H9 (cell line): ENCODE measurements around the gene FEM1B. TPM values are rescaled to one million over a fixed set of nuclear protein-coding genes. Genes with fewer than 3 reads are reported as not detected.

Experiments
- DNase-seq: peaks from one replicate; pipeline ENCODE4 v3.0.0-alpha.2; 2017
- H2AFZ ChIP-seq: one replicate; pipeline ENCODE4 v1.6.1; 2013; ENCODE audit warnings: mild to moderate bottlenecking, low read length, control low read depth, moderate library complexity
- H2AK5ac ChIP-seq: 2 replicates; pipeline ENCODE4 v1.6.1; 2013; ENCODE audit warnings: low read length, control low read depth, mixed read lengths; ENCODE audit not compliant: insufficient read length
- H2BK120ac ChIP-seq: one replicate; pipeline ENCODE4 v1.6.1; 2013; ENCODE audit warnings: low read depth, mild to moderate bottlenecking, low read length, control low read depth, inconsistent platforms; ENCODE audit not compliant: poor library complexity, severe bottlenecking
- H2BK12ac ChIP-seq: 2 replicates; pipeline ENCODE4 v1.6.1; 2013; ENCODE audit warnings: low read length, control low read depth, mixed read lengths, low read depth; ENCODE audit not compliant: insufficient read length
- H2BK15ac ChIP-seq: 2 replicates; pipeline ENCODE4 v1.6.1; 2013; ENCODE audit warnings: low read depth, low read length, control low read depth
- H2BK20ac ChIP-seq: one replicate; pipeline ENCODE4 v1.6.1; 2013; ENCODE audit warnings: low read depth, mild to moderate bottlenecking, low read length, control low read depth, inconsistent platforms; ENCODE audit not compliant: poor library complexity, severe bottlenecking
- H2BK5ac ChIP-seq: 2 replicates; pipeline ENCODE4 v1.6.1; 2013; ENCODE audit warnings: low read length, control low read depth, mixed read lengths; ENCODE audit not compliant: insufficient read length
- H3K14ac ChIP-seq: 2 replicates; pipeline ENCODE4 v1.6.1; 2013; ENCODE audit warnings: low read length, control low read depth; ENCODE audit not compliant: insufficient read depth
- H3K18ac ChIP-seq: 2 replicates; pipeline ENCODE4 v1.6.1; 2013; ENCODE audit warnings: low read depth, mild to moderate bottlenecking, mixed read lengths, low read length, control low read depth; ENCODE audit not compliant: insufficient read length
- H3K23ac ChIP-seq: 2 replicates; pipeline ENCODE4 v1.6.1; 2013; ENCODE audit warnings: low read length, control low read depth, mixed read lengths, low read depth; ENCODE audit not compliant: insufficient read length
- H3K23me2 ChIP-seq: 2 replicates; pipeline ENCODE4 v1.6.1; 2013; ENCODE audit warnings: low read depth, mild to moderate bottlenecking, mixed read lengths, low read length, control low read depth; ENCODE audit not compliant: insufficient read length, poor library complexity, severe bottlenecking
- H3K27ac ChIP-seq: 2 replicates; pipeline ENCODE4 v1.5.1; 2013; ENCODE audit warnings: low read length, control low read depth, mixed read lengths, low read depth; ENCODE audit not compliant: insufficient read length
- H3K27me3 ChIP-seq: 2 replicates; pipeline ENCODE4 v1.6.1; 2013; ENCODE audit warnings: low read length, control low read depth, inconsistent platforms; ENCODE audit not compliant: insufficient read depth
- H3K4ac ChIP-seq: 2 replicates; pipeline ENCODE4 v1.6.1; 2013; ENCODE audit warnings: low read depth, mild to moderate bottlenecking, control low read depth, inconsistent platforms, low read length, moderate library complexity
- H3K4me1 ChIP-seq: 2 replicates; pipeline ENCODE4 v1.6.1; 2013; ENCODE audit warnings: low read length, control low read depth, inconsistent platforms; ENCODE audit not compliant: insufficient read depth
- H3K4me2 ChIP-seq: 2 replicates; pipeline ENCODE4 v1.6.1; 2013; ENCODE audit warnings: low read length, control low read depth, mixed read lengths; ENCODE audit not compliant: insufficient read length, insufficient read depth
- H3K56ac ChIP-seq: 2 replicates; pipeline ENCODE4 v1.6.1; 2013; ENCODE audit warnings: low read depth, mild to moderate bottlenecking, mixed read lengths, low read length, control low read depth; ENCODE audit not compliant: insufficient read length
- H3K79me1 ChIP-seq: 2 replicates; pipeline ENCODE4 v1.6.1; 2013; ENCODE audit warnings: low read depth, mild to moderate bottlenecking, moderate library complexity, low read length, control low read depth, inconsistent platforms; ENCODE audit not compliant: insufficient read depth, poor library complexity, severe bottlenecking
- H3K79me2 ChIP-seq: 2 replicates; pipeline ENCODE4 v1.6.1; 2013; ENCODE audit warnings: low read length, control low read depth, inconsistent platforms; ENCODE audit not compliant: insufficient read depth
- H3K9ac ChIP-seq: 2 replicates; pipeline ENCODE4 v1.6.1; 2013; ENCODE audit warnings: low read length, control low read depth, mixed read lengths; ENCODE audit not compliant: insufficient read length; ENCODE audit errors: extremely low read depth
- H3K9me3 ChIP-seq: one replicate; pipeline ENCODE4 v1.6.1; 2013; ENCODE audit warnings: low read depth, low read length, inconsistent platforms; ENCODE audit not compliant: control insufficient read depth
- H3T11ph ChIP-seq: one replicate; pipeline ENCODE4 v1.6.1; 2013; ENCODE audit warnings: mild to moderate bottlenecking, low read length, control low read depth, inconsistent platforms
- H4K20me1 ChIP-seq: one replicate; pipeline ENCODE4 v1.6.1; 2013; ENCODE audit not compliant: control insufficient read depth, insufficient read length, insufficient read depth
- H4K5ac ChIP-seq: 2 replicates; pipeline ENCODE4 v1.6.1; 2013; ENCODE audit warnings: low read depth, mild to moderate bottlenecking, mixed read lengths, low read length, control low read depth; ENCODE audit not compliant: insufficient read length
- H4K8ac ChIP-seq: replicated peaks from 2 replicates; pipeline ENCODE4 v1.6.1; 2013; ENCODE audit warnings: low read length, control low read depth, mixed read lengths, low read depth; ENCODE audit not compliant: insufficient read length
- H4K91ac ChIP-seq: 2 replicates; pipeline ENCODE4 v1.6.1; 2013; ENCODE audit warnings: low read depth, mild to moderate bottlenecking, moderate library complexity, mixed read lengths, low read length, control low read depth; ENCODE audit not compliant: insufficient read length
- H3K27ac Mint-ChIP-seq, 3 experiments: 2 replicates in 2 of 3; 3 replicates in 1 of 3; pipeline ENCODE4 v1.8.0; 2020 to 2021; ENCODE audit warnings: mixed read lengths in 3 of 3, mild to moderate bottlenecking in 1 of 3, moderate library complexity in 1 of 3
- H3K27me3 Mint-ChIP-seq: 2 replicates; pipeline ENCODE4 v1.8.0; 2021; ENCODE audit warnings: low read depth, mild to moderate bottlenecking, moderate library complexity, mixed read lengths
- H3K36me3 Mint-ChIP-seq, 3 experiments: 2 replicates in 2 of 3; 3 replicates in 1 of 3; pipeline ENCODE4 v1.8.0; 2020 to 2021; ENCODE audit warnings: low read depth in 3 of 3, mixed read lengths in 3 of 3; ENCODE audit not compliant: insufficient read depth in 1 of 3
- H3K4me1 Mint-ChIP-seq, 2 experiments: 2 replicates each; pipeline ENCODE4 v1.8.0; 2020; ENCODE audit warnings: mixed read lengths in 2 of 2
- H3K4me3 Mint-ChIP-seq, 2 experiments: 2 replicates in 1 of 2; 3 replicates in 1 of 2; pipeline ENCODE4 v1.8.0; 2020 to 2021; ENCODE audit warnings: mild to moderate bottlenecking in 2 of 2, mixed read lengths in 2 of 2, moderate library complexity in 1 of 2
- H3K9me3 Mint-ChIP-seq, 2 experiments: 2 replicates in 1 of 2; 3 replicates in 1 of 2; pipeline ENCODE4 v1.8.0; 2020; ENCODE audit warnings: mild to moderate bottlenecking in 2 of 2, mixed read lengths in 2 of 2, moderate library complexity in 1 of 2
- WGBS: extraction: QIAGEN DNeasy Blood & Tissue Kit; methylation state at CpG from one replicate; pipeline ENCODE4 v1.1.7; 2013; ENCODE audit warnings: missing lambda C conversion rate, low lambda C conversion rate, mixed read lengths; ENCODE audit not compliant: insufficient read length; ENCODE audit errors: extremely low coverage; 5-methylcytosine and 5-hydroxymethylcytosine counted together
- total RNA-seq: library from RNA; stranded (reverse); gene quantifications from 2 replicates; pipeline ENCODE4 v1.2.1, GENCODE V29; 2021
- TF ChIP-seq, protein P1 (sequence below): fragments of 200-600 bp; sonication (generic); conservative IDR thresholded peaks from 3 replicates; pipeline ENCODE4 v1.8.0; 2021; ENCODE audit warnings: antibody characterized with exemption, mild to moderate bottlenecking

Gene FEM1B
- total RNA-seq, 1 experiment from 2014 or later, result 77.9 TPM

GRCh38 chr15:68252925-68253534 lies 24.5 kb upstream of the FEM1B start:
- DNase-seq, result no peak
- no peak overlapping the region for H2AFZ ChIP-seq
- H3K4me3 Mint-ChIP-seq, result no peak overlapping the region

More at GRCh38 chr15:68252925-68253534, 24.5 kb upstream of the FEM1B start:
- Histone ChIP-seq H2BK12ac (no peak overlapping the region), H3K4me1 (peaks cover 2% of the 10 kb centered on the region; the same call in 1 of the 2 replicates), H3K14ac (no peak overlapping the region), H3K4me2 (no peak overlapping the region), H4K91ac (no peak overlapping the region), H3T11ph (no peak overlapping the region), H3K18ac (no peak overlapping the region), H3K79me2 (no peaks in the 10 kb centered on the region), H3K9me3 (no peaks in the 10 kb centered on the region), H3K9ac (no peak overlapping the region), H4K8ac (no peak overlapping the region), H3K23me2 (no peaks in the 10 kb centered on the region), H3K23ac (no peak overlapping the region), H3K79me1 (no peaks in the 10 kb centered on the region), H2AK5ac (no peak overlapping the region), H3K27me3 (no peaks in the 10 kb centered on the region), H2BK120ac (no peak overlapping the region), H3K4ac (no peak overlapping the region), H4K5ac (no peak overlapping the region), H2BK15ac (no peak overlapping the region), H3K56ac (no peak overlapping the region), H2BK20ac (no peak overlapping the region), H3K27ac (no peak overlapping the region), H4K20me1 (no peaks in the 10 kb centered on the region), H2BK5ac (no peak overlapping the region)
- Mint-ChIP-seq H3K27ac (no peak overlapping the region), H3K4me1 (peaks cover 9 to 17% of the 10 kb centered on the region in 2 experiments), H3K9me3 (peaks cover 0 to 4% of the 10 kb centered on the region in 2 experiments; a peak in 3 of 5 replicates), H3K27me3 (no peaks in the 10 kb centered on the region; the same call in 1 of the 2 replicates), H3K36me3 (peaks cover 0 to 2% (median 1%) of the 10 kb centered on the region in 3 experiments; a peak in 4 of 7 replicates)
- no CpG with 5 or more reads among the region's 7 CpGs for WGBS
- TF ChIP-seq, protein P1, sequence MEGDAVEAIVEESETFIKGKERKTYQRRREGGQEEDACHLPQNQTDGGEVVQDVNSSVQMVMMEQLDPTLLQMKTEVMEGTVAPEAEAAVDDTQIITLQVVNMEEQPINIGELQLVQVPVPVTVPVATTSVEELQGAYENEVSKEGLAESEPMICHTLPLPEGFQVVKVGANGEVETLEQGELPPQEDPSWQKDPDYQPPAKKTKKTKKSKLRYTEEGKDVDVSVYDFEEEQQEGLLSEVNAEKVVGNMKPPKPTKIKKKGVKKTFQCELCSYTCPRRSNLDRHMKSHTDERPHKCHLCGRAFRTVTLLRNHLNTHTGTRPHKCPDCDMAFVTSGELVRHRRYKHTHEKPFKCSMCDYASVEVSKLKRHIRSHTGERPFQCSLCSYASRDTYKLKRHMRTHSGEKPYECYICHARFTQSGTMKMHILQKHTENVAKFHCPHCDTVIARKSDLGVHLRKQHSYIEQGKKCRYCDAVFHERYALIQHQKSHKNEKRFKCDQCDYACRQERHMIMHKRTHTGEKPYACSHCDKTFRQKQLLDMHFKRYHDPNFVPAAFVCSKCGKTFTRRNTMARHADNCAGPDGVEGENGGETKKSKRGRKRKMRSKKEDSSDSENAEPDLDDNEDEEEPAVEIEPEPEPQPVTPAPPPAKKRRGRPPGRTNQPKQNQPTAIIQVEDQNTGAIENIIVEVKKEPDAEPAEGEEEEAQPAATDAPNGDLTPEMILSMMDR, result peak; percentile 87
